ENCODE data around the gene TM4SF1. TPM values are rescaled to one million over a fixed set of nuclear protein-coding genes. Genes with fewer than 3 reads are reported as not detected.

TM4SF1 gene
- total RNA-seq, 1 experiment from 2014 or later: 535 TPM

DNA sequence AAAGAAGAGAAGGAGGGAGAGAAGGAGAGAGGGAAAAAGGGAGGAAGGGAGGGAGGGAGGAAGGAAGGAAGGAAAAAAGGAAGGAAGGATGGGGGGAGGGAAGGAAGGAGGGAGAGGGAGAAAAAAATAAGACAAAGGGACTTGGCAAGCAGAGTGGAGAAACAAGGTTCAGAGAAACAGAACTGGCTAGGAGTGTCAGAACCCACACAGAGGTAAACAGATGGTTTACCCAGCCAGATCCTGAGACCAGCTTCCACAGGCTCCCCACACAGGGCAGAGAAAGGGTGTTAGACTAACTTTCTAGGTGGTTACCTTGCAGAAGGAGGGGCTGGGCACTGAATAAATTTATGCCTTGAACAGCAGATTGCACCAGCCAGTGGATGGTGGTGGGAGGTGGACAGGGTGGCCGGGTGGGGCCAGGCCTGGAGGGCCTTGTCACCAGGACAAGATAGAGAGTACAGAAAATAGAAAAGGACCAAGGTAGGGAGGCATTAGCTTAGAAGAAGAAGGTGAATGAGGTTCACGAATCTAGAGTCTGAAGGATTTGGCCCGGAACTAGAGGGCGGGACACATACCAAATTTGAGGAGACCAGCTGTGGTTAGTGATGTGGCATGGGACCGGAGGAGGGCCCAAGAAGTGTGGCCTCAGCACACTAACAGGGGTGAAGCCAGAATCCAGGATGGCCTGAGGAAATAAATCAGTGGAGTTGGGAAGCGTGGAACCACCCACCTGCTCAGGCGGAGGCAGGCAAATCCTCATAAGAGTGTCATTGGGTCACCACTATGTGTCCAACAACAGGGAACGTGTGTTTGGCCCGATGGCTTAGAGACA lies 1.2 kb upstream of the TM4SF1 start:
- Histone ChIP-seq H2AFZ (ENCODE audit: low read length) (no peak overlapping the region), H4K20me1 (ENCODE audit: low read length) (peaks cover 33% of the 10 kb centered on the region), H3K9me3 (ENCODE audit: low read length) (no peaks in the 10 kb centered on the region), H3K4me1 (ENCODE audit: insufficient read depth, low read length) (peaks cover 60% of the 10 kb centered on the region), H3K9me2 (replicated peaks; ENCODE audit: low read length) (no peaks in the 10 kb centered on the region), H3F3A (ENCODE audit: low read length, unreplicated experiment) (peaks cover 11% of the 10 kb centered on the region), H3K79me2 (ENCODE audit: low read length) (peaks cover 45% of the 10 kb centered on the region), H3K9ac (ENCODE audit: low read length) (peak overlapping the region; percentile 93), H3K36me3 (ENCODE audit: low read depth, low read length) (peaks cover 24% of the 10 kb centered on the region), H3K27me3 (ENCODE audit: low read length) (no peaks in the 10 kb centered on the region), H3K4me2 (ENCODE audit: low read length) (peak overlapping the region; percentile 86), H3K4me3 (ENCODE audit: low read length) (peak overlapping the region; percentile 90), H3K27ac (ENCODE audit: low read length) (peak overlapping the region; percentile 99)
- ATAC-seq (peak; percentile 10), DNase-seq (peak; percentile 66)
- no TSS peak for BruUV-seq (replicated peaks)
- no peak for TF ChIP-seq EZH2phosphoT487 (IDR thresholded peaks at IDR 0.05; ENCODE audit: borderline replicate concordance, low read length)
- TF ChIP-seq EZH2 (IDR thresholded peaks at IDR 0.05; ENCODE audit: low read length, unreplicated experiment): no peak
- TF ChIP-seq, protein P1, sequence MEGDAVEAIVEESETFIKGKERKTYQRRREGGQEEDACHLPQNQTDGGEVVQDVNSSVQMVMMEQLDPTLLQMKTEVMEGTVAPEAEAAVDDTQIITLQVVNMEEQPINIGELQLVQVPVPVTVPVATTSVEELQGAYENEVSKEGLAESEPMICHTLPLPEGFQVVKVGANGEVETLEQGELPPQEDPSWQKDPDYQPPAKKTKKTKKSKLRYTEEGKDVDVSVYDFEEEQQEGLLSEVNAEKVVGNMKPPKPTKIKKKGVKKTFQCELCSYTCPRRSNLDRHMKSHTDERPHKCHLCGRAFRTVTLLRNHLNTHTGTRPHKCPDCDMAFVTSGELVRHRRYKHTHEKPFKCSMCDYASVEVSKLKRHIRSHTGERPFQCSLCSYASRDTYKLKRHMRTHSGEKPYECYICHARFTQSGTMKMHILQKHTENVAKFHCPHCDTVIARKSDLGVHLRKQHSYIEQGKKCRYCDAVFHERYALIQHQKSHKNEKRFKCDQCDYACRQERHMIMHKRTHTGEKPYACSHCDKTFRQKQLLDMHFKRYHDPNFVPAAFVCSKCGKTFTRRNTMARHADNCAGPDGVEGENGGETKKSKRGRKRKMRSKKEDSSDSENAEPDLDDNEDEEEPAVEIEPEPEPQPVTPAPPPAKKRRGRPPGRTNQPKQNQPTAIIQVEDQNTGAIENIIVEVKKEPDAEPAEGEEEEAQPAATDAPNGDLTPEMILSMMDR (conservative IDR thresholded peaks at IDR 0.05; ENCODE audit: low read depth, low read length): no peak
- ChIA-PET POLR2A (ENCODE audit: unreplicated experiment) (interaction anchor here (0.5 to 3.6 kb wide), 10 partner anchors 9 to 279 kb away, joined by 3 to 34 read pairs (median 5); partner anchors contain the start of genes TM4SF4 and WWTR1), CTCF (interaction anchor here (1.0 to 1.4 kb wide), 3 partner anchors 9 to 101 kb away, joined by 3 to 9 read pairs (median 3); no protein-coding TSS in a partner anchor)
- intact Hi-C loops (cut with micrococcal nuclease): loop anchor here (5.0 to 10.0 kb wide), 3 partner anchors 101 to 276 kb away; partner anchors contain the start of gene WWTR1

DNA sequence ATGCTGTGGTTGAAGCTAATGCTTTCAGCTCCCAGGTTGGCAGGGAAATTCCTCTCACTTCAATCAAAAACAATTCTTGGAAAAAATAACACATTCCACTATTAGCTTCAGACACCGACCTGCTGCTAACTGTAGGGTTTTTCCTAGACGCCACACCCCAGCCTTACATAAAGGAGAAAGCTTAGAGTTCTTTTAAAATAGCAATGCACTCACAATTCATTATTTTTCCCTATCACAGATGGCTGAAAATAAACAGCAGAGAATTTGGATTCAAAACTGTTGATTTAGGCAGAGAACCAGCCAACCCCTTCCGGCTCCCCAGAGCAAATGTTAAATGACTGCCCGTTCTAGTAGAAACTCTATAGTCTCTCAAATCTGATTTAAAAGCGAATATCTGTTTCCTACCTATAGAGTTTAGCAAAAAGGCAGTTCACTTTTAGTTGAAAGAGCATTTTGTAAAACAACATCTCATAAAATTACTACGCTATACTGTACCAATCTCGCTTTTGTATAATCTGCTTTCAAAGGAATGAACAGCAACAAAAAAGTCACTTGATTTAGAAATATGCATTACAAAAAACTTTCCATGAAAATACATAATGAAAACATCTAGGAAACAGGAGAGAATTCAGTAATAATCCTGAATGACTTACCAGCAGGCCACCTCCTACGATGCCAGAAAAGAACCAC lies 586 bp downstream of the TM4SF1 start:
- no peak for ATAC-seq
- Histone ChIP-seq H3K79me2 (ENCODE audit: low read length) (peaks cover 60% of the 10 kb centered on the region), H3K9ac (ENCODE audit: low read length) (peak overlapping the region; percentile 93), H3K9me3 (ENCODE audit: low read length) (no peaks in the 10 kb centered on the region), H3K36me3 (ENCODE audit: low read depth, low read length) (peaks cover 43% of the 10 kb centered on the region), H3K27me3 (ENCODE audit: low read length) (no peaks in the 10 kb centered on the region), H3K4me2 (ENCODE audit: low read length) (peak overlapping the region; percentile 92), H3K4me3 (ENCODE audit: low read length) (peak overlapping the region; percentile 90), H3F3A (ENCODE audit: low read length, unreplicated experiment) (peaks cover 23% of the 10 kb centered on the region), H3K27ac (ENCODE audit: low read length) (peak overlapping the region; percentile 99), H2AFZ (ENCODE audit: low read length) (no peak overlapping the region), H4K20me1 (ENCODE audit: low read length) (peaks cover 44% of the 10 kb centered on the region), H3K4me1 (ENCODE audit: insufficient read depth, low read length) (peaks cover 63% of the 10 kb centered on the region), H3K9me2 (replicated peaks; ENCODE audit: low read length) (no peaks in the 10 kb centered on the region)
- TF ChIP-seq, protein P1 (conservative IDR thresholded peaks at IDR 0.05; ENCODE audit: low read depth, low read length): no peak
- TF ChIP-seq EZH2 (IDR thresholded peaks at IDR 0.05; ENCODE audit: low read length, unreplicated experiment): no peak
- TF ChIP-seq EZH2phosphoT487 (IDR thresholded peaks at IDR 0.05; ENCODE audit: borderline replicate concordance, low read length): no peak
- DNase-seq: peak; percentile 50
- ChIA-PET POLR2A (ENCODE audit: unreplicated experiment) (interaction anchor here (0.6 to 3.6 kb wide), 8 partner anchors 10 to 555 kb away, joined by 4 to 34 read pairs (median 6); partner anchors contain the start of gene WWTR1), CTCF (interaction anchor here (0.5 to 1.4 kb wide), 4 partner anchors 9 to 103 kb away, joined by 3 to 9 read pairs (median 4); no protein-coding TSS in a partner anchor)
- BruUV-seq (replicated peaks): TSS peak; percentile 62
- intact Hi-C loops (cut with micrococcal nuclease): loop anchor here (1.0 to 10.0 kb wide), 5 partner anchors 10 to 278 kb away; partner anchors contain the start of gene WWTR1

Data from PC-3 (cell line).